ENCODE results near the gene PHLPP1.

Gene PHLPP1

DNA sequence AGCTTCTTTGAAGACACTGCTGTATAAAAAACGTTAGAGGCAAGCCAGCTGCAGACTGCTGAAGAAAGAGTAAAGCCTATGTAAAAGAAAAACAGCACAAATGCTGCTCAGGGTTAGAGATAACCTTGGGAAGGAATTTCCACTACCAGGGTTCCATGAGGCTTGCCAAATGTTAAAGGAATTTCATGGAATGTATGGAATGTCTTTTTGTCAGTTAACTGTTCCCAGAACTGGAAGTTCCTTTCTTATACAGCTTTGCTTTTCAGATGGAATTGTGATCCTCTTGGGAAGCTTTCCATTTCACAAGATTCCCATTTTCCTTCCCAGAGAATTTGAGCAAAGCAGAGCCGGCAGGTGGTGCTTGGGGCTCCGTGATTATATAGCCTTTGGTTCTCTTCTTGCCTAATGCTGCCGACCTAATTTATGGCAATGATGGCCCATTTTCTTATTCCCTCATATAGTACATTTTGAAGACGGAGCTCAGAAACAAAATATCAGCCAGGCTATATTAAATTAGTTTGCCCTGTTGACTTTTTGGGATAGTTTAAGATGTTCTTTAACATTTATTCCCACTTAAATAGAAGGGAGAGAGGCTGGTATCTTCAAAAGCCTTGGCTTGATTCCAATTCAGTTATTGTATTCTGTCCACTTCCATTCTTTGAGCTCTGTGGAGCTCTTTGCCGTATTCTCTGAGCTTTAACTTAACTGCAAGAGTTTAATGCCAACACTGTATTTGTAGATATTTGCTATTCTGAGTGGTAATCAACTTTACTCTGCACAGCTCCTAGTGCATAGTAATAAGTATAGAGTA lies 162.3 kb downstream of the PHLPP1 start:
- TF ChIP-seq, protein P1, sequence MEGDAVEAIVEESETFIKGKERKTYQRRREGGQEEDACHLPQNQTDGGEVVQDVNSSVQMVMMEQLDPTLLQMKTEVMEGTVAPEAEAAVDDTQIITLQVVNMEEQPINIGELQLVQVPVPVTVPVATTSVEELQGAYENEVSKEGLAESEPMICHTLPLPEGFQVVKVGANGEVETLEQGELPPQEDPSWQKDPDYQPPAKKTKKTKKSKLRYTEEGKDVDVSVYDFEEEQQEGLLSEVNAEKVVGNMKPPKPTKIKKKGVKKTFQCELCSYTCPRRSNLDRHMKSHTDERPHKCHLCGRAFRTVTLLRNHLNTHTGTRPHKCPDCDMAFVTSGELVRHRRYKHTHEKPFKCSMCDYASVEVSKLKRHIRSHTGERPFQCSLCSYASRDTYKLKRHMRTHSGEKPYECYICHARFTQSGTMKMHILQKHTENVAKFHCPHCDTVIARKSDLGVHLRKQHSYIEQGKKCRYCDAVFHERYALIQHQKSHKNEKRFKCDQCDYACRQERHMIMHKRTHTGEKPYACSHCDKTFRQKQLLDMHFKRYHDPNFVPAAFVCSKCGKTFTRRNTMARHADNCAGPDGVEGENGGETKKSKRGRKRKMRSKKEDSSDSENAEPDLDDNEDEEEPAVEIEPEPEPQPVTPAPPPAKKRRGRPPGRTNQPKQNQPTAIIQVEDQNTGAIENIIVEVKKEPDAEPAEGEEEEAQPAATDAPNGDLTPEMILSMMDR (IDR thresholded peaks at IDR 0.05; ENCODE audit: low read depth, low read length): no peak
- no peak overlapping the region for H3K4me3 ChIP-seq (ENCODE audit: low read depth, low read length)

DNA sequence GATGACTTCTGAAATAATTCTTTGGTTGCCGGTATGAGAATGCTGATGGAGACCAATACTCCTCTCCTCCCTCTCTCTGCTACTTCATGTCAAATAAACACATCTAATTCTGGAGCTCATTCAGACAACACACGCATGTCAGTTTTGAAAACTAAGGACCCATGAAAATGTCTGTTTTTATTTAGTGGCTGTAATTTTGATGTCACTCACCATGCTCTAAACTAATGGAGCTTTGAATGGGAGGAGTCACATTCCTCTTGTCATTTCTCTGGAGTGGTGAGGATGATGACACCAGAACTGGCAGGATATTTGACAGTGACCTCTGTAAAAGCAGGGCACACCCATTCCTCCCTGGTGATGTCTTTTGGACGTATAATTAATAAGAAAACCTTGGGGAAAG lies 163.0 kb downstream of the PHLPP1 start:
- TF ChIP-seq, protein P1 (IDR thresholded peaks at IDR 0.05; ENCODE audit: low read depth, low read length): no peak
- no peak overlapping the region for H3K4me3 ChIP-seq (ENCODE audit: low read depth, low read length)

DNA sequence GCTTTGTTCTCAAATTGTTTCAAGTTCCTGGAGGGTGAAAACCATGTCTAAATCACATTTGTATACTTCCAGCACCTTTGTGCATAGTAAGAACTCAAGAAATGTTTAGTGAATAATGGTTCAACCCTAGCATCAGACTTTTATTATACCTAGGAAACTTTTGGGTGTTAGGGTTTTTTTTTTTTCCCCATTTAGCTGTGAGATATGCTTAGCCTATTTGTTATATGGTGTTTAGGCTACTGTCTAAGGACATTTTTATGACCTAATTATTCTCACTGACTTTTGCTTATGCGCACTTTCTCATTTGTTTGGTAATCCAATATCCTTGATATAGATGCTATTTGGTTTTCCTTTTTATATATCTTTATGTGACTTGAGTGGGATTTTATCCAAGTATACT lies 164.7 kb downstream of the PHLPP1 start:
- TF ChIP-seq, protein P1 (IDR thresholded peaks at IDR 0.05; ENCODE audit: low read depth, low read length): no peak
- H3K4me3 ChIP-seq (ENCODE audit: low read depth, low read length): no peak overlapping the region

DNA sequence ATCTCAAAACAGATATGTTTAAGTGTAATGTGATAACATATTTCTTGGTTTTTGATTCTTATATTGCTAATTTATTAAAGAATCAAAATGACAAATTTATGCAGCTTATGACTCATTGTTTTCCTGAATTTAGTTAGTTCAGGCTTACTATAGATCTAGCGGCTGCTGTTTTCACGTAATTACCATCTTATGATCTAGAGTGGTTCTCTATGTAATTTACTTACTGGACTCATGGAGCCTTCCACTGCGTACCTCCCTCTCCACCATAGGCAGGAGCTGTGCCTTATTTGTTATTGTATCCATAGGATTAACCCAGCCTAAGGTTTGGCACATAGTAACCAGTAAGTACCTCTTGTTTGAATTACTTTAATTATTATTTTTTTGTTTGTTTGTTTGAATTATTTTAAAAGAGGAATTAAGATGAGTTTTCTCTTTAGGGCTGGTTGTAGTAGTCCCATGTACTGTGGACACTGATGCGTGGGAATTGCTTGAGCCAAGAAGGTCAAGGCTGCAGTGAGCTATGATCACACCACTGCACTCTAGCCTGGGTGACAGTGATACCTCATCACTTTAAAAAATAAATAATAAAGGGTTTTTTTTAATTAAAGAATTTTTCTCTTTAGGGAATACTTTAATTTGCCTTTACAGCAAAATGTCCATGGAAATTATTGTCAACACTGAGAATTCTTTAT lies 165.5 kb downstream of the PHLPP1 start:
- H3K4me3 ChIP-seq (ENCODE audit: low read depth, low read length): no peak overlapping the region
- TF ChIP-seq, protein P1 (IDR thresholded peaks at IDR 0.05; ENCODE audit: low read depth, low read length): no peak

DNA sequence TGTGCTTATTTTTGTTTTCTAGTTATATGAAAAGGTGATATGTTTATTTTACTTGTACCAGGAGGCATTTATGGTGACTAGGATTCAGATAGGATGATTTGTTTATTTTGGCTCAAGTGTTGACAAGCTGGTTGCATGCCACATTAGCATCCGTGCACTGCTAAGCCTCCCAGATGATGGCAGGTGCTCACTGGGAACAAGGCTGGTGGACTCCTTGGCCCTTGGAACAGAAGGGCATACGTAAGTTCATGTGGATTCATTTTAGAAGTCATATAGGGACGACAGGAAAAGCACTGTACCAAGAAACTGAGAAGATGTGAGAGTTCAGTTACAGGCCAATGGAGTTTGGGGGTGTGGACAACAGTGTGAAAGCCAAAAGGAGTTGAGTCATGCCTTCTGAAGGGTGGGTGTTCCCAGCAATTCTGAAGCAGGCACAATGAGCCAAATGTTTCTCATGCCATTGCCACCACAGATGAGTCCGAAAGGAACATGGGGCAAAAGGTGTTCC lies 166.2 kb downstream of the PHLPP1 start:
- H3K4me3 ChIP-seq (ENCODE audit: low read depth, low read length): peak overlapping the region; percentile 26; the same call in 1 of the 2 replicates
- TF ChIP-seq, protein P1 (IDR thresholded peaks at IDR 0.05; ENCODE audit: low read depth, low read length): no peak

DNA sequence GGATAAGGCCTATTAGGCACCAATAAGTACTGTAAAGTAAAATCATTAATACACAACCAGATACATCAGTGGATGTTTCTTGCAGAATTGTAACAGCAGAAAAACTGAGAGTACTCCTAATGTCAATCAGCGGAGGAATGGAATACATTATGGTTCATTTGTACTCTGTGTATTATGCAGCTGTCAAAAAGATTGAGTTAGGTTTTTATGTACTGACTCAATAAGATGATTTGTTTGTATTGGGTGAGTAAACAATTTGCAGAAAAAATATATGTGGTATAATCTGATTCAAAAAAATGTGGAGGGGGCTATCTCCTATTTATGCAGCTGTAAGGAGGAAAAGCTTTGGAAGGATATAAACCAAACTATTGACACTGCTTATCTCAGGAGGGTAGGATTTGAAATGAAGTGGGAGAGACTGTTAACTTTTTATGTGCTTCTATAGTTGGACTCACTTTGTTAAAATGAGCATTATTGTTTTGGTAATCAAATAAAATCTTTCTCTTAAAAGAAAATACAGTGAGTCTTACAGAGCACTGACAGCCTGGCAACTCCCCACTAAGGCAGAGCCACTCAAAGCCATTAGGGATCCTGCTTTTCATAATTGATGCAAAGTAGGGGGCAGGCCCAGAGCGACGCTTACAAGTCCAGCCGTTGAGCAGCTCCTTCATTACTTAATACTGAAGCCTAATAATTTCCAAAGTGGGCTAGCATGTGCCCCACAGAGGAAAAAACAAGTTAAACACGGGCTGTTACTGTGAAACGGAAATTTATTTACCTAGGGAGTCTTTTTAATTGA lies 168.8 kb downstream of the PHLPP1 start:
- TF ChIP-seq, protein P1 (IDR thresholded peaks at IDR 0.05; ENCODE audit: low read depth, low read length): no peak
- no peak overlapping the region for H3K4me3 ChIP-seq (ENCODE audit: low read depth, low read length)

Measured in WI38 (cell line).